Lower leg skin (tissue), 3 donors: Measurements from ENCODE around the gene STIM1.

Experiments used
- POLR2A ChIP-seq, 2 donors: fragments of 450-650 bp; IDR thresholded peaks; one replicate each; pipeline ENCODE4 v1.6.1; 2016 to 2017; ENCODE audit warnings: antibody characterized with exemption in 2 of 2, mild to moderate bottlenecking in 1 of 2, moderate library complexity in 1 of 2
- TF ChIP-seq, protein P1 (sequence below), 3 donors: fragments of 450-650 bp; IDR thresholded peaks; one replicate each; pipeline ENCODE4 v1.5.1; 2016; ENCODE audit warnings: antibody characterized with exemption in 3 of 3, mild to moderate bottlenecking in 3 of 3, moderate library complexity in 2 of 3

DNA sequence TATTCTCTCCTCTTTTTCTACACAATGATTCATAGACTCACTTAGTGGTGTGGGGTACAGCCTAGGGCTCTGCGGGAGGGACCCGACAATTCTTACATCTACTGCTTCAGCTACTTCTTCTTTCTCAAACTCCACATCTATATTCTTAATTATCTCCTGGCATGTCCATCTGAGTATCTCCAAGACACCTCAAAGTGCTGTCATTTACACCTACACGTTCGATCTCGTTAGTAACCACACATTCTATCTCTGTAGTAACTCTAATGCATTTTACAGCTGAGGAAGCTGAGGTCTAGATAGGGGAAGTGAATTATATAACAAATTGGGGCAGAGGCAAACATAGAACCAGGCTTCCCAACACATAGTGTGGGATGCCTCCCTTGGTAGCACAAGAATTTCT, 211.4 kb downstream of the STIM1 start:
- TF ChIP-seq, protein P1, sequence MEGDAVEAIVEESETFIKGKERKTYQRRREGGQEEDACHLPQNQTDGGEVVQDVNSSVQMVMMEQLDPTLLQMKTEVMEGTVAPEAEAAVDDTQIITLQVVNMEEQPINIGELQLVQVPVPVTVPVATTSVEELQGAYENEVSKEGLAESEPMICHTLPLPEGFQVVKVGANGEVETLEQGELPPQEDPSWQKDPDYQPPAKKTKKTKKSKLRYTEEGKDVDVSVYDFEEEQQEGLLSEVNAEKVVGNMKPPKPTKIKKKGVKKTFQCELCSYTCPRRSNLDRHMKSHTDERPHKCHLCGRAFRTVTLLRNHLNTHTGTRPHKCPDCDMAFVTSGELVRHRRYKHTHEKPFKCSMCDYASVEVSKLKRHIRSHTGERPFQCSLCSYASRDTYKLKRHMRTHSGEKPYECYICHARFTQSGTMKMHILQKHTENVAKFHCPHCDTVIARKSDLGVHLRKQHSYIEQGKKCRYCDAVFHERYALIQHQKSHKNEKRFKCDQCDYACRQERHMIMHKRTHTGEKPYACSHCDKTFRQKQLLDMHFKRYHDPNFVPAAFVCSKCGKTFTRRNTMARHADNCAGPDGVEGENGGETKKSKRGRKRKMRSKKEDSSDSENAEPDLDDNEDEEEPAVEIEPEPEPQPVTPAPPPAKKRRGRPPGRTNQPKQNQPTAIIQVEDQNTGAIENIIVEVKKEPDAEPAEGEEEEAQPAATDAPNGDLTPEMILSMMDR (IDR thresholded peaks at IDR 0.05) = no peak
- no peak for TF ChIP-seq POLR2A (IDR thresholded peaks at IDR 0.05)
